GM21381 (cell line): ENCODE measurements around the gene SHQ1.

Experiments
- ATAC-seq: cut with Tn5 transposase; IDR thresholded peaks from one replicate; pipeline ENCODE4 v1.9.1; 2021; ENCODE audit warnings: mild to moderate bottlenecking, moderate library complexity; ENCODE audit not compliant: unreplicated experiment

The SHQ1 gene

GRCh38 chr3:72847751-72848702 is at the start of gene SHQ1:
Gene SHQ1, minus strand, starts transcription at chr3:72848445. Its CDS starts 105 bp downstream, at chr3:72848340.
- ATAC-seq: peak; percentile 92

- no peak for ATAC-seq
Observed at GRCh38 chr3:72897758-72898007, 49.4 kb upstream of the SHQ1 start.

GRCh38 chr3:72896996-72897757 is 48.9 kb upstream of the SHQ1 start:
- ATAC-seq: no peak

GRCh38 chr3:72894976-72895552 is 46.8 kb upstream of the SHQ1 start:
- ATAC-seq: no peak

GRCh38 chr3:72892870-72893269 is 44.6 kb upstream of the SHQ1 start:
- ATAC-seq: no peak

GRCh38 chr3:72892081-72892775 is 44.0 kb upstream of the SHQ1 start:
- ATAC-seq: no peak

GRCh38 chr3:72891053-72891855 is 43.0 kb upstream of the SHQ1 start:
- no peak for ATAC-seq

- ATAC-seq: no peak
Observed at GRCh38 chr3:72890166-72890925, 42.1 kb upstream of the SHQ1 start.

DNA sequence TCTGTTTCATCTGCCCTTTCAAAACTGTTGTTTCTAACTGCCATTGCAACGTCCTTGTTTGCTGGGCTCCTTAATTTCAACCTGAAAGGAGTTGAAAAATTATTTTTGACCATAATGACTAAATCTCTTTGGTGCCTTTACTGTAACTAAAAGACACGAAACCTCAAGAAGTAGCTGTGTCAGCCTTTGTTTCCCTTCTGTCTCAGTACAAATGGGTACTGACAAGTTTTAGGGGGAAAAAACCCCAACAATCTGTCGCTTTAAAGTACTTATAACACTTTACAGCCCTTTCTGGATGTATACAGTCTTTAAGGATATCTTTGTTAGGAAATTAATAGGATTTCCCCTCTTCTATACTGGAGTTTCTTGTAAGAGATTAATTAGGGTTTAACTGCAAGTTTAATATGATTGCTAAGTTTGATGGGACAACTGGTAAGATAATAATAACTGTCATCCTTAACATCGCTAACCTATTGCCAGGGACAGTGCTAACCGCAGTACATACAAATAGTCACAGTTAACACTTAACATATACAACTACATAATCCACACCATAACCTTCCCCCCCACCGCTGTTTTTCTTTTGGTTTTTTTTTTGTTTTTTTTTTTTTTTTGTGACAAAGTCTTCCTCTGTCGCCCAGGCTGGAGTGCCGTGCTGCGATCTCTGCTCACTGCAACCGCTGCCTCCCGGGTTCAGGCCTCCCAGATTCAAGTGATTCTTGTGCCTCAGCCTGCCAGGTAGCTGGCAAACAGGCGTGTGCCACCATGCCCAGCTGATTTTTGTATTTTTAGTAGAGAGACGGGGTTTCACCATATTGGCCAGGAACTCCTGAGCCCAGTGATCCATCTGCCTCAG is 41.3 kb upstream of the SHQ1 start:
- ATAC-seq: no peak

DNA sequence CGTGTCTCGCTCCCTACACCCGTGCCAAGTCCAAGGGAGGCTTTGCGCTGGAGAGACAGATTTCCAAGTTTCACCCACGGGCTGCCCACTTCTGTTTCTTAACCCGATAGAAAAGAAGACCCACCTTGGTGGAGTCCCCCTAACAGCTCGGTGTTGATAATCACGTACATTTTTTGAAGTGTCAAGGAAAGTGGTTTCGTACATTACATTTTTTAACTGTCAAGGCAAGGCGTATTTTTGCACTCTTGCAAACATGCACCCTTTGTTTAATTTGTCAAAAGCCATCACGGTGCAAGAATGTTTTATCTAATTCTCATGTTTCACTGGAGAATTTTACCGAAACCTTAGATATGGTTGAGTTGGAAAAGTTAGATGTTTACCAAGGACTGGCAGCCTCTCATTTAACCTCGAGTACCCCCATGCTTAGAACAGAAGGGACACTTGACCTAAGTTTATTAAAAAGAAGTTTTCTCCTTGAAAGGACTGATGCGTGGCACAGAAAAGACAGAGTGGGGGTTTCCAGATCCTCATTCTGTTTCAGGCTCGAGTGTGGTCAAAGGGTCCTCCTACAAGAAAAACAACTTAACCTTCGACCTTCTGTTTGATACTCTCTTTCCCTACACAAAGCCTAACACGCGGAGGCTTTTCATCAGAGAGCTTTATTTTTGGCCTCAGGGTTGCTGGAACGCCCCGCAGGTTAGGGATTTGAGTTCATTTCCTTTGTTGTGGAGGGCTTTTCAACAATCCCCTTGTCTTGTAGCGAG is 40.5 kb upstream of the SHQ1 start:
- no peak for ATAC-seq

- no peak for ATAC-seq
Observed at GRCh38 chr3:72887705-72888545, 39.7 kb upstream of the SHQ1 start, which contains the start of gene GXYLT2. Gene GXYLT2, plus strand, starts transcription at chr3:72888046. Its CDS starts 188 bp downstream, at chr3:72888234.

DNA sequence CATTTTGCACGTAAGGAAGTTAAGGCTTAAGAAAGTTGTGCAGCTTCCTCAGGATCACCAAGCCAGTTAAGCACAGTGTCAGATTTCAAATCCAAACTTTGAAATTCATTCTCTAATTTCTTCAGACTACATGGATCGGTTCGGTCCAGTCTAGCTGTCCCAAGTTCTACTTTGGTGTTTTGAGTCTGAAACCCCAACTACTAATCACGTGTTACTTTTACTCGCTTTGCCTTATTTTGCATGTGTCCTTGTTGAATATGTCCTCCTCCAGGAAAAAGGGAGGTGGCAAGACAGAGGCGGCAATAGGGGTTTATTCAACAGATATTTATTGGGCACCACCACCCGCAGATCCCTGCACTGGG is 39.1 kb upstream of the SHQ1 start:
- no peak for ATAC-seq

GRCh38 chr3:72872183-72872582 is 23.9 kb upstream of the SHQ1 start:
- ATAC-seq: no peak

- no peak for ATAC-seq
Observed at GRCh38 chr3:72862314-72863090, 14.3 kb upstream of the SHQ1 start.

GRCh38 chr3:72860846-72861245 is 12.6 kb upstream of the SHQ1 start:
- no peak for ATAC-seq

- ATAC-seq: no peak
Observed at GRCh38 chr3:72860053-72860452, 11.8 kb upstream of the SHQ1 start.
